Measurements from ENCODE around the gene LIN28B. TPM values are rescaled to one million over a fixed set of nuclear protein-coding genes. Genes with fewer than 3 reads are reported as not detected.

The LIN28B gene
- total and polyA plus RNA-seq, 4 donors = 2.8 TPM; not detected in 3

- Histone ChIP-seq H3K27me3 (ENCODE audit: control insufficient read depth in 4 of 4, insufficient read depth in 4 of 4, low read length in 3 of 4) (peaks cover 0 to 2% (median 0%) of the 10 kb centered on the region in 4 donors), H3K4me1 (ENCODE audit: control insufficient read depth in 4 of 4, insufficient read depth in 4 of 4, low read length in 3 of 4) (no peaks in the 10 kb centered on the region), H3K9me3 (ENCODE audit: control insufficient read depth in 4 of 4, low read length in 3 of 4) (no peaks in the 10 kb centered on the region), H3K36me3 (ENCODE audit: control insufficient read depth in 4 of 4, insufficient read depth in 3 of 4, low read depth in 1 of 4, low read length in 3 of 4) (no peaks in the 10 kb centered on the region), H3K9ac (ENCODE audit: low read depth in 1 of 2, low read length in 2 of 2) (no peak overlapping the region), H3K27ac (ENCODE audit: low read depth in 1 of 2, low read length in 2 of 2) (no peak overlapping the region), H3K4me3 (ENCODE audit: low read depth in 1 of 3, low read length in 3 of 3) (no peak overlapping the region)
- TF ChIP-seq FOXA1 (IDR thresholded peaks at IDR 0.05) (no peak), EGR1 (IDR thresholded peaks at IDR 0.05; ENCODE audit: low read depth in 2 of 2) (no peak), CTCF (IDR thresholded peaks at IDR 0.05; ENCODE audit: low read depth, low read length, missing input control) (no peak), NR2F2 (IDR thresholded peaks at IDR 0.05) (no peak), HNF4A (conservative IDR thresholded peaks at IDR 0.05) (no peak), HNF4G (IDR thresholded peaks at IDR 0.05) (no peak), YY1 (IDR thresholded peaks at IDR 0.05) (no peak), REST (IDR thresholded peaks at IDR 0.05) (no peak), MAX (IDR thresholded peaks at IDR 0.05) (no peak), RXRA (IDR thresholded peaks at IDR 0.05) (no peak)
- DNase-seq (ENCODE audit: low spot score) = no peak
- 69% methylated on average over 3 of the region's 3 CpGs for WGBS
Measured at GRCh38 chr6:104928141-104928540, 28.8 kb upstream of the LIN28B start.

- WGBS = 71% methylated on average over 5 of the region's 5 CpGs
- H3K36me3 ChIP-seq (ENCODE audit: control insufficient read depth in 4 of 4, insufficient read depth in 3 of 4, low read depth in 1 of 4, low read length in 3 of 4) = no peaks in the 10 kb centered on the region
- no peaks in the 10 kb centered on the region for H3K4me1 ChIP-seq (ENCODE audit: control insufficient read depth in 4 of 4, insufficient read depth in 4 of 4, low read length in 3 of 4)
- no peak overlapping the region for H3K27ac ChIP-seq (ENCODE audit: low read depth in 1 of 2, low read length in 2 of 2)
- TF ChIP-seq GABPA (IDR thresholded peaks at IDR 0.05 in 1 of 2, conservative IDR thresholded peaks at IDR 0.05 in 1 of 2) = no peak
- TF ChIP-seq ATF3 (IDR thresholded peaks at IDR 0.05) = no peak
- TF ChIP-seq RXRA (IDR thresholded peaks at IDR 0.05) = no peak
- TF ChIP-seq REST (IDR thresholded peaks at IDR 0.05) = no peak
- no peak for TF ChIP-seq FOXA1 (IDR thresholded peaks at IDR 0.05)
- no peak for TF ChIP-seq RAD21 (IDR thresholded peaks at IDR 0.05)
- no peak for TF ChIP-seq ZBTB33 (IDR thresholded peaks at IDR 0.05)
- TF ChIP-seq NR2F2 (IDR thresholded peaks at IDR 0.05) = no peak
- TF ChIP-seq SP1 (IDR thresholded peaks at IDR 0.05) = no peak
- no peak for TF ChIP-seq EGR1 (IDR thresholded peaks at IDR 0.05; ENCODE audit: low read depth in 2 of 2)
- TF ChIP-seq TAF1 (conservative IDR thresholded peaks at IDR 0.05) = no peak
- no peak for TF ChIP-seq FOXA2 (IDR thresholded peaks at IDR 0.05)
- TF ChIP-seq HNF4G (IDR thresholded peaks at IDR 0.05) = no peak
- DNase-seq (ENCODE audit: low spot score) = no peak
- no peak overlapping the region for H3K4me3 ChIP-seq (ENCODE audit: low read depth in 1 of 3, low read length in 3 of 3)
- no peak overlapping the region for H3K9ac ChIP-seq (ENCODE audit: low read depth in 1 of 2, low read length in 2 of 2)
- peaks cover 0 to 5% (median 0%) of the 10 kb centered on the region in 4 donors for H3K27me3 ChIP-seq (ENCODE audit: control insufficient read depth in 4 of 4, insufficient read depth in 4 of 4, low read length in 3 of 4)
- no peaks in the 10 kb centered on the region for H3K9me3 ChIP-seq (ENCODE audit: control insufficient read depth in 4 of 4, low read length in 3 of 4)
Measured at GRCh38 chr6:104929353-104929752, 27.6 kb upstream of the LIN28B start.
